Posterior vena cava (tissue), 2 donors: Measurements from ENCODE around the gene BANF2. TPM values are rescaled to one million over a fixed set of nuclear protein-coding genes. Genes with fewer than 3 reads are reported as not detected.
A peak's percentile ranks its signal among the peaks of the same experiment; 100 is the strongest.
"Not testable (repeated sequence)": the region's sequence is repeated elsewhere in the genome, so short reads cannot be mapped to it uniquely, and the experiment has no call there.

ENCODE experiments used
- DNase-seq: peaks from one replicate; pipeline ENCODE4 v3.0.0-alpha.2; 2020; ENCODE audit warnings: low spot score
- intact Hi-C, 2 donors: fragments of 100-400 bp; cut with DNase I; formaldehyde crosslinking; loops; one replicate each; pipeline versions ENCODE4 v1.14.1 to v1.14.2; 2022 to 2023
- total RNA-seq, 2 donors: library from RNA; stranded (reverse); fragmentation: NEBNext Ultra II Directional; extraction: Animal tissue kit (Norgen Biotek cat#: 25700); gene quantifications; one replicate each; pipeline ENCODE4 v1.2.1, GENCODE V29; 2021
- donor health status: DM: yes; HTN: yes; CAD: no.
- donor health status: DM: yes; HTN: yes; CAD: no.

BANF2 gene
- total RNA-seq, 2 donors from 2014 or later, result not detected

DNA sequence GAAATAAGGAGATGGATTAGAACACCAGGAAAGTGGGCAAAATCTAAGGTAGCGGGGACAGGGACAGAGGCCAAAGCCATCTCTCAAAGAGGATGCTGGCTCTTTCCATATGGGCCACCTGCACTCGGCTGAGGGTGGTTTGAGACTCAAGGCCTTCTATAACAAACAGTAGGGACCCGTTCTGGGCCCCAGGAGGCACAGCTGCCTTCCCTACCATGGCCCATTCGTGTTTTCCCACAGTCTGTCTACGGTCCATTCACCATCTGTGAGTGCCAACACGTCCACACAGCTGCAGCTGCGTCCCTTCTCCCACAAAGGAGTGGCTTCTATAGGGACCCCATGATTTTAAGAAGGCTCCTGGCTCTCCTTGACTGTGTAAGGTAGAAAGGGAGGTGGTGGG, 871 bp downstream of the BANF2 start:
- DNase-seq, result no peak
- intact Hi-C loops, result no loop called here

GRCh38 chr20:17701826-17702225, 2.1 kb downstream of the BANF2 start:
- no peak for DNase-seq
- intact Hi-C loops, result no loop called here

DNA sequence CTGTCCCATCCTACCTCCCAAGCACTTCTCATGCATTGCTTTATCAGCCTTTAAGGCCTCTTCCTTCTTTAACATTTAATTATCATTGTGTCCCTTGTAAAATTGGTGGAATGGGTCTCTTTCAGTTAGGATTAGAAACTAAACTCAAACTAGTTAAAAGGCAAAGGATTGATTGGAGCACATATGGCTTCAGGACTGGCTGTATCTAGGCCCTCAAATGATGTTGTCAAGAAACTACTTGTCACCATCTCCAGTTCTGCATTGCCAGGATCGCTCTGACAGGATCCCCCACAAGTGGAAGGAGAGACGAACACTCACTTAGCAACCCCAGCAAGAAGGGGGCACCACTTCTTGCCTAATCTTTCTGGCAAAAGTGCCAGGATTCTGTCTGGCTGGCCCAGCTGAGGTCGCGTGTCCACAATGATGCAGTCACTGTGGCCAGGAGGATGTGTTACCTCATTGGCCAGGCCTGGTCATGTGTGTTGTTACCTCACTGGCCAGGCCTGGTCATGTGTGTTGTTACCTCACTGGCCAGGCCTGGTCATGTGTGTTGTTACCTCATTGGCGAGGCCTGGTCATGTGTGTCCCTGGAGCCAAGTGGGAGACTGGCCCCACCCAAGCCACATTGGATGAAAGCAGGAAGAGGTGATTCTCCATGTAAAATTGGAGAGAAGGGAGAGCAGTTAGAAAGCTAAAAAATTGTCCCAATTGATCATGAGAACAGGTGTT, 5.0 kb downstream of the BANF2 start:
- intact Hi-C loops, result no loop called here
- no peak for DNase-seq

DNA sequence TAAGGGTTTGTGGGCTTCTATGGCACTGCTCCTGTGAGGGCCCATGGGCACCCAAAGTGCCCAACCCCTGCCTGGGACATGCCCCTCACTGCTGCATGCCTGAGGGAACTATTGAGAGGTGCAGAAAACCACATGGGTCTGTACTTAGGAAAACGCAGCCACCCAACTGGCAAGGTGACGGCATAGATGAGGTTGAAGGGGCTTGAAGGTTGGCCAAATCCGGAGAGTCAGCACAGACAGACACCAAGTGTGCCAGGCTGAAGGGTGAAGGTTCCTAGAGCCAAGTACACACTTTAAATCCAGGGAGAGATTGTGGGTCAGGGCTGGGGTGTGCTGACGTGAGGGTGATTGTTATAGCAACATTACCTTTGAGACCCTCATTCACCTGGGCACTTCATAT, 6.2 kb downstream of the BANF2 start:
- DNase-seq, result no peak

GRCh38 chr20:17706632-17707031, 6.9 kb downstream of the BANF2 start:
- no peak for DNase-seq
- intact Hi-C loops, result no loop called here

More for the DNA sequence above, 6.2 kb downstream of the BANF2 start:
- intact Hi-C loops, result no loop called here

GRCh38 chr20:17707951-17708350, 8.2 kb downstream of the BANF2 start:
- intact Hi-C loops, result not testable (repeated sequence)

DNA sequence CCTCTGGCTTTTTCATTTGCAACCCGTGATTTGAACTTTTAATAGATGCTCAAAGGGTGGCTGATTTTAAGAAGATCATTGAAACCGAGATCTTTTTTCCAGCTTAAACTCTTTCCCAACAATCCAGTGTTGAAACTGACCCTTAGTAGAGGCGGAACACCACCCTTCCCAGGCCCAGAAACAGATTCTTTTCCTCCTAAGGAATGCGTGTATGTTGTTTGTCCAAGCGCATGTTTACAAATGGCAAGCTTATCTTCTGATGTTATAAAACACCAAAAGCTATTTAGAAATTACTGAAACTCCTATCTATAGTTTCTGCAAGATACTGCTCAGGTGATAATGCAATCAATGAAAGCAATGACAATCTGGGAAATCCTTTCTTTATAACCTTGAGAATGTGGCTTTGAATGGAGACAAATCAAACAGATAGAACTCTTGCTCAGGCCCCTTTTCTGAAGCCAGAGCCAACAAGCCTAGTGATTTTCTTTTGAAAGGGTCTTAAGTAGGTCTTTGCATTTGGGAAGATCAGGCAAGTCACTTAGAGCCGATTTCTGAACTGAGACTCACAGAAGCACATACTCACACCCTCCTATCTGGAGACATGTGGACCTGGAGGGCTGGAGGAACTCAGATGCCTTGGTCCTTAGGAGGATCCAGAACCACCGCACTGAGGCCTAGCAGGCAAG, 9.1 kb downstream of the BANF2 start:
- intact Hi-C loops, result no loop called here
- no peak for DNase-seq

More at GRCh38 chr20:17707951-17708350, 8.2 kb downstream of the BANF2 start:
- not testable (repeated sequence) for DNase-seq

- no peak for DNase-seq
Measured at GRCh38 chr20:17709361-17710293, 9.9 kb downstream of the BANF2 start.

DNA sequence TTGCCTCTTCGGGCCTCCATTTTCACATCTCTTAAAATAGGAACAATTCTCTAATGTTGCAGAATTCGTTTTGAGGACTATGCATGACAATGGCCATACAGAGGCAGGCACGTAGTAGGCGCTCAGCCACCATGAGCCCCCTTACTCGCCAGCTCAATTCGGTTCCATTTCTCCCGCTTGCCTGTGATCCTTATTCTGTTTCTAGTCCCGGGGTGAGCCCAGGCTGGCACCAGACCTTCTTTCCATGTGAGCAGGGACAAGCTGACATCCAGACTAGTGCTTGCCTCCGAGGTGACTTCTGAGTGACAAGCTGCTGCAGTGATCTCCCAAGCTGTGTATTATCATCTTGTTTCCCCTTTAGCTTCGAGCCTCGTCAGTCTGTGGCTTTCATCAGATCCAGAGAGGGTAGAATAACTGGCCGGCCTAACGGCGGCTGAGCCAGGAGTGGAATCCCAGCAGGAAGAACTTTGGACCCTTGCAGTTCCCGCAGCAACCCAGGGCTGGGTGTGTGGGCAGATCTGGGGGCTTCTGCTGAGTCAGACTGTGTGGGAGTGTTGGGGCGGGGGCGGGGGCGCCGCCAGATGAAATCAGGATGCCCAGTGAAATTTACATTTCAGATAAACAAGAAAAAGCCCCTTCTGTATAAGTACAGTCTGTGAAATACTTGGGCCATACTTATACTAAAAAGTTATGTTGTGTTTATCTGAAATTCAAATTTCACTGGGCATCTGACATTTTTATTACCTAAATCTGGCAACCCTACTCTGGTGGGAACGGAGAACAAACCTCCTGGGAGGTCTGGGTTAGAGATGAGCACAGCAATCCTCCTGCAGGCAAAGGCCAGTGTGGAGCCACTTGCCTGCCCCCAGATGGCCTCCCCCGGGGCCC, 10.9 kb downstream of the BANF2 start:
- intact Hi-C loops, result no loop called here
- no peak for DNase-seq

More at GRCh38 chr20:17709361-17710293, 9.9 kb downstream of the BANF2 start:
- intact Hi-C loops, result no loop called here

GRCh38 chr20:17711267-17711627, 11.5 kb downstream of the BANF2 start:
- no peak for DNase-seq
- intact Hi-C loops, result no loop called here

GRCh38 chr20:17712201-17712600, 12.4 kb downstream of the BANF2 start:
- no peak for DNase-seq
- intact Hi-C loops, result no loop called here

- DNase-seq, result no peak
- intact Hi-C loops, result no loop called here
Measured at GRCh38 chr20:17712708-17713107, 12.9 kb downstream of the BANF2 start.

- DNase-seq, result no peak
- intact Hi-C loops, result no loop called here
Measured at GRCh38 chr20:17714597-17714996, 14.8 kb downstream of the BANF2 start.

GRCh38 chr20:17715075-17715474, 15.3 kb downstream of the BANF2 start:
- intact Hi-C loops, result no loop called here

GRCh38 chr20:17716331-17716730, 16.6 kb downstream of the BANF2 start:
- intact Hi-C loops, result no loop called here
- no peak for DNase-seq

More at GRCh38 chr20:17715075-17715474, 15.3 kb downstream of the BANF2 start:
- no peak for DNase-seq

- intact Hi-C loops, result no loop called here
- no peak for DNase-seq
Measured at GRCh38 chr20:17720755-17721154, 21.0 kb downstream of the BANF2 start.

DNA sequence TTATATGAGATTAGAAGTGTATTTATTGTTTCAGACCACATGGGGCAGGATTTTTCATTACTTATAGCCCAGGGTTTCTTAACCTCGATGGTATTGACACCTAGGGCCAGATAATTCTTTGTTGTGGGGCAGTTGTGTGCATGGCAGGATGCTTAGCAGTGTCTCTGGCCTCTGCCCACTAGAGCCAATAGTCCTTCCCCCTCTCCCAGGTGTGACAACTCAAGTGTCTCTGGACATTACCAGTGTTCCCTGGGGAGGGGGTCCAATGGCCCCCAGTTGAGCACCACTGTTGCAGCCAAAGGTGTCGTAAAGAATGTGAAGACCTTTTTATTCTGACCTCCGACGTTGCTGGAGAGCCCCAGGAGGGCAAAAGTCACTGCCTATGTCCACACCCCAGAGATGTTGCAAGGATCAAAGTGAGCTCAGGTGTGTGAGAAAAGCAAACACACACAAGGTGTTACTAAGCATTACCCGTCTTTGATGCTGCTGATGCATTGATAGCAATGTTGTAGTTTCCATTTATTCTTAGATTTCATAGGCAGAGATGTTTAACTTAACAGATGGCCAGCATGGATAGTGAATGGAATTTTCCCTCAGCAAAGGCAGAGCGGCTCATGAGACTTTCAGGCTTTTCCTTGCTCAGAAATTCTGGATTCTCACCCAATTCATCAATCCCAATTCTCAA, 22.2 kb downstream of the BANF2 start:
- DNase-seq, result peak; percentile 51
- intact Hi-C loops, result no loop called here
